Measurements from ENCODE around the gene HIVEP1. TPM values are rescaled to one million over a fixed set of nuclear protein-coding genes. Genes with fewer than 3 reads are reported as not detected.

Gene HIVEP1
- total and polyA plus RNA-seq, 4 donors: 2.7 to 27.2 (median 6.2) TPM

GRCh38 chr6:12017876-12018401 lies 5.8 kb downstream of the HIVEP1 start:
- peaks cover 0 to 17% (median 2%) of the 10 kb centered on the region in 4 donors for H3K4me1 ChIP-seq (ENCODE audit: control insufficient read depth in 4 of 4, insufficient read depth in 4 of 4, low read length in 3 of 4)
- no peaks in the 10 kb centered on the region for H3K9me3 ChIP-seq (ENCODE audit: control insufficient read depth in 4 of 4, low read length in 3 of 4)
- H3K4me3 ChIP-seq (ENCODE audit: low read depth in 1 of 3, low read length in 3 of 3): no peak overlapping the region
- H3K9ac ChIP-seq (ENCODE audit: low read depth in 1 of 2, low read length in 2 of 2): no peak overlapping the region
- peaks cover 8 to 48% (median 32%) of the 10 kb centered on the region in 4 donors for H3K36me3 ChIP-seq (ENCODE audit: control insufficient read depth in 4 of 4, insufficient read depth in 3 of 4, low read depth in 1 of 4, low read length in 3 of 4)
- H3K27me3 ChIP-seq (ENCODE audit: control insufficient read depth in 4 of 4, insufficient read depth in 4 of 4, low read length in 3 of 4): no peaks in the 10 kb centered on the region
- H3K27ac ChIP-seq (ENCODE audit: low read depth in 1 of 2, low read length in 2 of 2): no peak overlapping the region
- 95% methylated on average over 34 of the region's 34 CpGs for WGBS
- DNase-seq (ENCODE audit: low spot score): no peak
- TF ChIP-seq YY1 (IDR thresholded peaks at IDR 0.05): no peak
- no peak for TF ChIP-seq EGR1 (IDR thresholded peaks at IDR 0.05; ENCODE audit: low read depth in 2 of 2)
- TF ChIP-seq FOXA1 (IDR thresholded peaks at IDR 0.05): no peak
- TF ChIP-seq SP1 (IDR thresholded peaks at IDR 0.05): no peak
- no peak for TF ChIP-seq GABPA (IDR thresholded peaks at IDR 0.05 in 1 of 2, conservative IDR thresholded peaks at IDR 0.05 in 1 of 2)
- no peak for TF ChIP-seq ATF3 (IDR thresholded peaks at IDR 0.05)
- TF ChIP-seq MAX (IDR thresholded peaks at IDR 0.05): no peak
- no peak for TF ChIP-seq RXRA (IDR thresholded peaks at IDR 0.05)
- TF ChIP-seq RAD21 (IDR thresholded peaks at IDR 0.05): no peak
- TF ChIP-seq NR2F2 (IDR thresholded peaks at IDR 0.05): no peak
- TF ChIP-seq REST (IDR thresholded peaks at IDR 0.05): no peak
- TF ChIP-seq HNF4G (IDR thresholded peaks at IDR 0.05): no peak
- TF ChIP-seq HNF4A (conservative IDR thresholded peaks at IDR 0.05): no peak
- TF ChIP-seq TAF1 (conservative IDR thresholded peaks at IDR 0.05): no peak

GRCh38 chr6:12020187-12020791 lies 8.2 kb downstream of the HIVEP1 start:
- TF ChIP-seq JUND (IDR thresholded peaks at IDR 0.05) (no peak), GABPA (IDR thresholded peaks at IDR 0.05 in 1 of 2, conservative IDR thresholded peaks at IDR 0.05 in 1 of 2) (no peak), HNF4A (conservative IDR thresholded peaks at IDR 0.05) (no peak), EGR1 (IDR thresholded peaks at IDR 0.05; ENCODE audit: low read depth in 2 of 2) (no peak), TAF1 (conservative IDR thresholded peaks at IDR 0.05) (no peak), FOXA1 (IDR thresholded peaks at IDR 0.05) (no peak), SP1 (IDR thresholded peaks at IDR 0.05) (no peak), CTCF (IDR thresholded peaks at IDR 0.05; ENCODE audit: low read depth, low read length, missing input control) (no peak), NR2F2 (IDR thresholded peaks at IDR 0.05) (no peak), MAX (IDR thresholded peaks at IDR 0.05) (no peak)
- peaks cover 0 to 4% (median 0%) of the 10 kb centered on the region in 4 donors for H3K4me1 ChIP-seq (ENCODE audit: control insufficient read depth in 4 of 4, insufficient read depth in 4 of 4, low read length in 3 of 4)

More at GRCh38 chr6:12020187-12020791, 8.2 kb downstream of the HIVEP1 start:
- no peaks in the 10 kb centered on the region for H3K9me3 ChIP-seq (ENCODE audit: control insufficient read depth in 4 of 4, low read length in 3 of 4)
- H3K9ac ChIP-seq (ENCODE audit: low read depth in 1 of 2, low read length in 2 of 2): no peak overlapping the region
- 92% methylated on average over 12 of the region's 12 CpGs for WGBS
- no peaks in the 10 kb centered on the region for H3K27me3 ChIP-seq (ENCODE audit: control insufficient read depth in 4 of 4, insufficient read depth in 4 of 4, low read length in 3 of 4)
- H3K4me3 ChIP-seq (ENCODE audit: low read depth in 1 of 3, low read length in 3 of 3): no peak overlapping the region
- no peak overlapping the region for H3K27ac ChIP-seq (ENCODE audit: low read depth in 1 of 2, low read length in 2 of 2)
- H3K36me3 ChIP-seq (ENCODE audit: control insufficient read depth in 4 of 4, insufficient read depth in 3 of 4, low read depth in 1 of 4, low read length in 3 of 4): peaks cover 8 to 44% (median 33%) of the 10 kb centered on the region in 4 donors
- DNase-seq (ENCODE audit: low spot score): no peak
